DOHH2 (cell line): ENCODE data around the gene CAMKK1.

Source experiments
- H3F3A ChIP-seq: fragments of 200-600 bp; sonication (generic), shearing (Covaris generic); 2 replicates; pipeline ENCODE4 v1.6.0; 2016; ENCODE audit warnings: antibody characterized with exemption, mild to moderate bottlenecking; ENCODE audit not compliant: control insufficient read depth, insufficient read depth
- H3K27ac ChIP-seq: fragments of 200-600 bp; sonication (generic); 2 replicates; pipeline ENCODE4 v1.5.1; 2014; ENCODE audit warnings: low read depth, mild to moderate bottlenecking, low read length, moderate library complexity
- H3K27me3 ChIP-seq: fragments of 200-600 bp; sonication (generic); 2 replicates; pipeline ENCODE4 v1.6.1; 2014; ENCODE audit warnings: mild to moderate bottlenecking, low read length, mixed read lengths; ENCODE audit not compliant: control insufficient read depth
- H3K36me3 ChIP-seq: fragments of 200-600 bp; sonication (generic); 2 replicates; pipeline ENCODE4 v1.6.1; 2014; ENCODE audit warnings: mild to moderate bottlenecking, low read length, moderate library complexity, mixed read lengths; ENCODE audit not compliant: control insufficient read depth
- H3K4me1 ChIP-seq: fragments of 200-600 bp; sonication (generic); 2 replicates; pipeline ENCODE4 v1.6.1; 2014; ENCODE audit warnings: mild to moderate bottlenecking, low read length, mixed read lengths; ENCODE audit not compliant: control insufficient read depth
- H3K4me2 ChIP-seq: fragments of 200-600 bp; sonication (generic); 2 replicates; pipeline ENCODE4 v1.6.0; 2014; ENCODE audit warnings: mild to moderate bottlenecking, low read length, moderate library complexity
- H3K4me3 ChIP-seq: fragments of 200-600 bp; sonication (generic); 2 replicates; pipeline ENCODE4 v1.5.1; 2014; ENCODE audit warnings: mild to moderate bottlenecking, low read length, mixed read lengths
- H3K79me2 ChIP-seq: fragments of 200-600 bp; sonication (generic); 2 replicates; pipeline ENCODE4 v1.6.1; 2014; ENCODE audit warnings: mild to moderate bottlenecking, low read length, mixed read lengths; ENCODE audit not compliant: control insufficient read depth
- H3K9me2 ChIP-seq: fragments of 200-600 bp; sonication (generic); replicated peaks from 2 replicates; pipeline ENCODE4 v1.6.1; 2014; ENCODE audit warnings: mild to moderate bottlenecking, low read length, mixed read lengths; ENCODE audit not compliant: control insufficient read depth
- H3K9me3 ChIP-seq: fragments of 200-600 bp; sonication (generic); 2 replicates; pipeline ENCODE4 v1.6.1; 2014; ENCODE audit warnings: antibody characterized with exemption, low read length, mixed read lengths; ENCODE audit not compliant: control insufficient read depth, insufficient read depth
- H4K20me1 ChIP-seq: fragments of 200-600 bp; sonication (generic); 2 replicates; pipeline ENCODE4 v1.6.0; 2014; ENCODE audit warnings: low read depth, mild to moderate bottlenecking, antibody characterized with exemption, low read length, moderate library complexity; ENCODE audit not compliant: control insufficient read depth, insufficient read depth
- CTCF ChIP-seq: fragments of 200-600 bp; sonication (generic); IDR thresholded peaks from one replicate; pipeline ENCODE4 v1.5.1; 2014; ENCODE audit warnings: antibody characterized with exemption, mild to moderate bottlenecking, low read depth, low read length; ENCODE audit not compliant: poor library complexity, severe bottlenecking
- EZH2phosphoT487 ChIP-seq: fragments of 200-600 bp; sonication (generic); IDR thresholded peaks from 2 replicates; pipeline ENCODE4 v1.6.1; 2017; ENCODE audit warnings: borderline replicate concordance, mild to moderate bottlenecking, antibody characterized with exemption, low read length, moderate library complexity, mixed read lengths

CAMKK1 gene

GRCh38 chr17:3890082-3890877 is 2.6 kb downstream of the CAMKK1 start:
- Histone ChIP-seq H3F3A (peaks cover 13% of the 10 kb centered on the region), H3K9me2 (no peaks in the 10 kb centered on the region), H3K36me3 (no peaks in the 10 kb centered on the region), H3K4me1 (peaks cover 56% of the 10 kb centered on the region), H3K27me3 (peaks cover 12% of the 10 kb centered on the region), H3K79me2 (no peaks in the 10 kb centered on the region), H3K9me3 (no peaks in the 10 kb centered on the region), H3K27ac (no peak overlapping the region), H3K4me2 (no peak overlapping the region), H3K4me3 (no peak overlapping the region), H4K20me1 (0 out of 2 replicates have a peak, but pooled peaks cover 3% of the 10 kb centered on the region)
- TF ChIP-seq CTCF = no peak

- Histone ChIP-seq H3K4me3 (no peak overlapping the region), H3K4me2 (no peak overlapping the region), H3F3A (peaks cover 10% of the 10 kb centered on the region), H3K4me1 (peaks cover 50% of the 10 kb centered on the region), H3K27ac (no peak overlapping the region), H4K20me1 (0 out of 2 replicates have a peak, but pooled peaks cover 3% of the 10 kb centered on the region), H3K9me2 (no peaks in the 10 kb centered on the region), H3K79me2 (no peaks in the 10 kb centered on the region), H3K9me3 (no peaks in the 10 kb centered on the region), H3K27me3 (peaks cover 12% of the 10 kb centered on the region), H3K36me3 (no peaks in the 10 kb centered on the region)
- no peak for TF ChIP-seq EZH2phosphoT487
- TF ChIP-seq CTCF = no peak
Observed at GRCh38 chr17:3889325-3890012, 3.4 kb downstream of the CAMKK1 start.

GRCh38 chr17:3888343-3889171 is 4.3 kb downstream of the CAMKK1 start:
- Histone ChIP-seq H3K27ac (no peak overlapping the region), H3F3A (peaks cover 10% of the 10 kb centered on the region), H3K79me2 (no peaks in the 10 kb centered on the region), H3K4me1 (peaks cover 42% of the 10 kb centered on the region), H3K9me2 (no peaks in the 10 kb centered on the region), H3K4me3 (no peak overlapping the region), H3K27me3 (peaks cover 12% of the 10 kb centered on the region), H3K9me3 (no peaks in the 10 kb centered on the region), H4K20me1 (0 out of 2 replicates have a peak, but pooled peaks cover 3% of the 10 kb centered on the region), H3K36me3 (no peaks in the 10 kb centered on the region), H3K4me2 (no peak overlapping the region)
- TF ChIP-seq CTCF = no peak
- no peak for TF ChIP-seq EZH2phosphoT487
